Neuronal stem cell (in vitro differentiated cells): ENCODE measurements around the gene KRTAP10-2.

ENCODE experiments used
- DNase-seq: peaks from one replicate; pipeline ENCODE4 v3.0.0-alpha.2; 2013; ENCODE audit warnings: low spot score
- H2AFZ ChIP-seq: one replicate; pipeline ENCODE4 v1.6.1; 2013; ENCODE audit warnings: mild to moderate bottlenecking, low read length, inconsistent platforms
- H2AK5ac ChIP-seq: 2 replicates; pipeline ENCODE4 v1.6.1; 2013; ENCODE audit warnings: low read depth, mild to moderate bottlenecking, inconsistent platforms, low read length, moderate library complexity, mixed read lengths
- H2BK120ac ChIP-seq: 2 replicates; pipeline ENCODE4 v1.6.1; 2013; ENCODE audit warnings: low read depth, mild to moderate bottlenecking, inconsistent platforms, low read length, moderate library complexity, mixed read lengths
- H2BK12ac ChIP-seq: one replicate; pipeline ENCODE4 v1.6.1; 2013; ENCODE audit warnings: low read length, inconsistent platforms
- H2BK15ac ChIP-seq: 2 replicates; pipeline ENCODE4 v1.6.1; 2013; ENCODE audit warnings: mild to moderate bottlenecking, low read length, inconsistent platforms, mixed read lengths
- H2BK5ac ChIP-seq: one replicate; pipeline ENCODE4 v1.6.1; 2013; ENCODE audit warnings: inconsistent platforms, mild to moderate bottlenecking, low read length, moderate library complexity
- H3K14ac ChIP-seq: one replicate; pipeline ENCODE4 v1.6.1; 2013; ENCODE audit warnings: low read length, inconsistent platforms
- H3K18ac ChIP-seq: 2 replicates; pipeline ENCODE4 v1.6.1; 2013; ENCODE audit warnings: low read length, inconsistent platforms
- H3K23ac ChIP-seq: 2 replicates; pipeline ENCODE4 v1.6.1; 2013; ENCODE audit warnings: low read depth, mild to moderate bottlenecking, mixed read lengths, low read length, inconsistent platforms; ENCODE audit not compliant: poor library complexity
- H3K27ac ChIP-seq: replicated peaks from 3 replicates; pipeline ENCODE4 v1.5.1; 2013; ENCODE audit warnings: low read length, inconsistent platforms
- H3K27me3 ChIP-seq, 3 experiments: 2 replicates each; pipeline ENCODE4 v1.6.1; 2013; ENCODE audit warnings: low read length in 3 of 3, mild to moderate bottlenecking in 2 of 3, inconsistent platforms in 1 of 3, low read depth in 1 of 3, mixed read lengths in 1 of 3, moderate library complexity in 1 of 3; ENCODE audit not compliant: control insufficient read depth in 3 of 3, insufficient read depth in 3 of 3
- H3K36me3 ChIP-seq, 2 donors: replicated peaks in 1 of 2; 2 replicates each; pipeline ENCODE4 v1.6.1; 2013; ENCODE audit warnings: low read length in 2 of 2; ENCODE audit not compliant: control insufficient read depth in 2 of 2, insufficient read depth in 2 of 2
- H3K4ac ChIP-seq: 2 replicates; pipeline ENCODE4 v1.6.1; 2013; ENCODE audit warnings: inconsistent platforms, mild to moderate bottlenecking, low read length, moderate library complexity
- H3K4me1 ChIP-seq, 2 donors: 1 replicate in 1 of 2; 2 replicates in 1 of 2; pipeline ENCODE4 v1.6.1; 2013; ENCODE audit warnings: low read length in 2 of 2, low read depth in 1 of 2; ENCODE audit not compliant: control insufficient read depth in 2 of 2, insufficient read depth in 1 of 2
- H3K4me2 ChIP-seq: one replicate; pipeline ENCODE4 v1.6.1; 2013; ENCODE audit warnings: mild to moderate bottlenecking, low read length, inconsistent platforms; ENCODE audit not compliant: insufficient read depth, poor library complexity, severe bottlenecking
- H3K4me3 ChIP-seq, 2 donors: 2 replicates each; pipeline ENCODE4 v1.5.1; 2013; ENCODE audit warnings: low read length in 2 of 2, mild to moderate bottlenecking in 2 of 2, inconsistent platforms in 1 of 2, moderate library complexity in 1 of 2
- H3K79me1 ChIP-seq: one replicate; pipeline ENCODE4 v1.6.1; 2013; ENCODE audit warnings: low read depth, mild to moderate bottlenecking, inconsistent platforms, low read length, moderate library complexity
- H3K9ac ChIP-seq: one replicate; pipeline ENCODE4 v1.6.1; 2013; ENCODE audit warnings: mild to moderate bottlenecking, low read depth, low read length, inconsistent platforms; ENCODE audit not compliant: poor library complexity
- H3K9me3 ChIP-seq, 2 donors: replicated peaks in 1 of 2; 2 replicates each; pipeline versions ENCODE3 to v1.6.1; 2013; ENCODE audit warnings: low read length in 2 of 2, mild to moderate bottlenecking in 2 of 2, inconsistent platforms in 1 of 2, low read depth in 1 of 2, mixed read lengths in 1 of 2, moderate library complexity in 1 of 2; ENCODE audit not compliant: control insufficient read depth in 2 of 2, insufficient read depth in 1 of 2
- H4K8ac ChIP-seq: one replicate; pipeline ENCODE4 v1.6.1; 2013; ENCODE audit warnings: low read depth, mild to moderate bottlenecking, inconsistent platforms, low read length, moderate library complexity
- H4K91ac ChIP-seq: one replicate; pipeline ENCODE4 v1.6.1; 2013; ENCODE audit warnings: low read length, low read depth, mild to moderate bottlenecking, inconsistent platforms; ENCODE audit not compliant: poor library complexity
- WGBS, 2 donors: extraction: QIAGEN DNeasy Blood & Tissue Kit; methylation state at CpG; one replicate each; pipeline ENCODE4 v1.1.7; 2013; ENCODE audit warnings: missing lambda C conversion rate in 2 of 2, mixed read lengths in 1 of 2; ENCODE audit not compliant: insufficient read length in 2 of 2, insufficient replicate concordance in 1 of 2; ENCODE audit errors: extremely low coverage in 2 of 2; 5-methylcytosine and 5-hydroxymethylcytosine counted together

KRTAP10-2 gene

DNA sequence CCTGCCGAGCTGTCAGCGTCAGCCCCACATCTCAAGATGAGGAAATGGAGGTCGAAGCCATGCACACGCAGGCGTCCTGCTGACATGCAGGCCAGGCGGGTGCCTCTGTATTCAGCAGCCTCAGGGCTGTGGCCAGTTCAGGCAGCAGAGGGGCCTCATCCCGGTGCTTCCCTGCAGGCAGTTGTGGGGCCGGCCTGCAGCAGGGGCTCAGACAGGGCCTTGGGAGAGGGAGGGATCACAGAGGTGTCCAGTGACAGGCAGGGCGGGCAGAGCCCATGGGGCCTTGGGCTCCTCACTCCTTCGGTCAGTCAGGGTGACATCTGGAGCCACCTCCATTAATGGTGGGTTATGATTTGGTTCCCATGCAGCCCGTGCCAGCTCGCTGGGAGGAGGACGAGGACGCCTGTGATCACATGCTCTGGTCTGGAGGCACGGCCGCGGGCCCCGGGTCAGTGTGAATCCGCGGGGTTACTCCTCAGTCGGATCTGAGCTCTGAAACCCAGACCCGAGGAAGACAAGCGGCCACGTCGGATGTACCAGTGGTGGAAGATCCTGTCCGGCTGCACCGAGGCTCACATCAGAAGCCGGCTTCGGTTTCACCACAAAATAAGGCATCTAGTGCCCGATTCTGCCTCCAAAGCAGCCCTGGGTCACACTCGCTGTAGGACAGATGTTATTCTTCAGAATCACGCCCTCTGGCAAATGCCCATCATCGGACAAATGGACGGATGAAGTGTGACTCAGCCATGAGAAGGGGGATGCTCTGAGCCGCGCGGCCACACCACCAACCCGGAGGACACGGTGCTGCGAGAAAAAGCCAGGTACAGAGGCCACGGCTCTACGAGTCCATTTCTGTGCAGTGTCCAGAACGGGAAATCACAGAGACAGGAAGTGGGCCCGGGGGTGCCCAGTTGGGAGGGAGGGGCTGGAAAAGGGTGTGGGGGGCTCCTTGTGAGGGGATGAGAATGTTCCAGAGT is 44.7 kb downstream of the KRTAP10-2 start:
- Histone ChIP-seq H3K79me1 (peaks cover 6% of the 10 kb centered on the region), H2BK12ac (no peak overlapping the region), H2AK5ac (no peak overlapping the region), H2BK120ac (no peak overlapping the region), H3K4me2 (no peak overlapping the region), H3K18ac (peak overlapping the region; percentile 62), H2BK15ac (peak overlapping the region; percentile 85), H3K4ac (peak overlapping the region; percentile 13), H2AFZ (peak overlapping the region; percentile 82), H3K27ac (no peak overlapping the region), H3K4me1 (peaks cover 4 to 14% of the 10 kb centered on the region in 2 donors), H3K36me3 (peaks cover 0 to 6% of the 10 kb centered on the region in 2 donors), H3K23ac (no peak overlapping the region), H2BK5ac (peak overlapping the region; percentile 57), H4K8ac (no peak overlapping the region), H3K27me3 (peaks cover 0 to 3% (median 0%) of the 10 kb centered on the region in 3 experiments), H3K14ac (peak overlapping the region; percentile 95), H3K9ac (peak overlapping the region; percentile 21), H4K91ac (no peak overlapping the region), H3K4me3 (no peak overlapping the region), H3K9me3 (peaks cover 0 to 3% of the 10 kb centered on the region in 2 donors)
- no CpG with 5 or more reads among the region's 44 CpGs for WGBS, 2 donors
- no peak for DNase-seq

DNA sequence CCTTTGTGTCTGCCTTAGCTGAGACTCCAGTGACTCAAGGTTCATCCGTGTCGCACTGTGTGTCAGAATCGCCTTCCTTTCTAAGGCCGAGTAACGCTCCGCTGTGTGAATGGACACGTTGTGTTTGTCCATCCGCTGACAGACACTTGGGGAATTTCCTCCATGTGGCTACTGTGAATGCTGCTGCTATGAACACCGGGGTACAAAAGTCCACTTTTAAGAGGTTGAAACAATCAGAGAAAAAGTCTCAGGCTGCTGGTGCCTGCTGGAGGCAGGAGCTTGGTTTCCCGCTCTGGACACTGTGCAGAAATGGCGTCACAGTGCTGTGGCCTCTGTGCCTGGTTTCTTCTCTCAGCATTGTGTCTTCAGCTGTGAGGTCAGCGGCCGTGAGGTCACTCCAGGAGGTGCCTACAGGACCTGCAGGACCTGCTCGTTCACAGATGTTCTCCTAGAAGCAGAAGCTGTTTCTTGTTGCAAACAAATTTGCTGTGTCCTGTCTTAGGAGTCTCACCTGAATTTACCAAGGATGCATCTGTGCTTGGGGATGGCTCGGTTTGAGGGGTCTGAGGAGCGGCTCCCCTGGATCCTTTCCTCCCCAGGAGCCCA is 45.5 kb downstream of the KRTAP10-2 start:
- no peak overlapping the region for H3K4ac ChIP-seq
- H2BK5ac ChIP-seq, result peak overlapping the region; percentile 57
- H3K23ac ChIP-seq, result no peak overlapping the region
- H2AFZ ChIP-seq, result peak overlapping the region; percentile 82
- H3K27ac ChIP-seq, result no peak overlapping the region
- WGBS, 2 donors, result no CpG with 5 or more reads among the region's 16 CpGs
- H3K36me3 ChIP-seq, result no peaks in the 10 kb centered on the region
- peaks cover 4 to 10% of the 10 kb centered on the region in 2 donors for H3K4me1 ChIP-seq
- no peak for DNase-seq
- peaks cover 0 to 3% of the 10 kb centered on the region in 2 donors for H3K9me3 ChIP-seq
- no peak overlapping the region for H2BK120ac ChIP-seq
- no peak overlapping the region for H2BK12ac ChIP-seq
- H2BK15ac ChIP-seq, result peak overlapping the region; percentile 85
- no peak overlapping the region for H2AK5ac ChIP-seq
- peaks cover 0 to 3% (median 0%) of the 10 kb centered on the region in 3 experiments for H3K27me3 ChIP-seq
- H3K4me2 ChIP-seq, result no peak overlapping the region
- no peak overlapping the region for H4K91ac ChIP-seq
- H3K79me1 ChIP-seq, result peaks cover 2% of the 10 kb centered on the region
- no peak overlapping the region for H3K14ac ChIP-seq
- no peak overlapping the region for H4K8ac ChIP-seq
- H3K9ac ChIP-seq, result no peak overlapping the region
- peak overlapping the region; percentile 62 for H3K18ac ChIP-seq
- H3K4me3 ChIP-seq, result no peak overlapping the region

DNA sequence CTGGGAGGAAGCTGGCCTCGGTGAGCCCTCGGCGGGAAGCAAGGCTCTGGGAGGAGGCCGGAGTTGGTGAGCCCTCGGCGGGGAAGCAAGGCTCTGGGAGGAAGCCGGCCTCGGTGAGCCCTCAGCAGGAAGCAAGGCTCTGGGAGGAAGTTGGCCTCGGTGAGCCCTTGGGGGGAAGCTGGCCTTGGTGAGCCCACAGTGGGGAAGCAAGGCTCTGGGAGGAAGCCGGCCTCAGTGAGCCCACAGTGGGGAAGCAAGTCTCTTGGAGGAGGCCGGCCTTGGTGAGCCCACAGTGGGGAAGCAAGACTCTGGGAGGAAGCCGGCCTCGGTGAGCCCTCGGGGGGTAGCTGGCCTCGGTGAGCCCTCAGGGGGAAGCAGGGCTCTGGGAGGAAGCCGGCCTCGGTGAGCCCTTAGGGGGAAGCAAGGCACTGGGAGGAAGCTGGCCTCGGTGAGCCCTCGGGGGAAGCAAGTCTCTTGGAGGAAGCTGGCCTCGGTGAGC is 47.4 kb downstream of the KRTAP10-2 start:
- H3K23ac ChIP-seq, result no peak overlapping the region
- H3K4me1 ChIP-seq, result peaks cover 4 to 8% of the 10 kb centered on the region in 2 donors
- no peak for DNase-seq
- H3K27ac ChIP-seq, result no peak overlapping the region
- H2BK12ac ChIP-seq, result no peak overlapping the region
- peak overlapping the region; percentile 17 for H3K18ac ChIP-seq
- H2BK120ac ChIP-seq, result no peak overlapping the region
- H3K9me3 ChIP-seq, result no peaks in the 10 kb centered on the region
- H2BK15ac ChIP-seq, result no peak overlapping the region
- no peak overlapping the region for H3K4ac ChIP-seq
- no peaks in the 10 kb centered on the region for H3K36me3 ChIP-seq
- no peak overlapping the region for H4K8ac ChIP-seq
- no peak overlapping the region for H3K9ac ChIP-seq
- no peak overlapping the region for H4K91ac ChIP-seq
- H2AK5ac ChIP-seq, result no peak overlapping the region
- peaks cover 4% of the 10 kb centered on the region for H3K79me1 ChIP-seq
- no peak overlapping the region for H3K4me3 ChIP-seq
- peak overlapping the region; percentile 39 for H2BK5ac ChIP-seq
- no peak overlapping the region for H3K14ac ChIP-seq
- H3K27me3 ChIP-seq, result peaks cover 0 to 6% (median 0%) of the 10 kb centered on the region in 3 experiments
- no CpG with 5 or more reads among the region's 20 CpGs for WGBS, 2 donors
- H3K4me2 ChIP-seq, result no peak overlapping the region
- no peak overlapping the region for H2AFZ ChIP-seq
